ENCODE results near the gene TASOR. TPM values are rescaled to one million over a fixed set of nuclear protein-coding genes. Genes with fewer than 3 reads are reported as not detected.
"Not testable (repeated sequence)": the region's sequence is repeated elsewhere in the genome, so short reads cannot be mapped to it uniquely, and the experiment has no call there.

The TASOR gene
- polyA plus RNA-seq, 1 donor from 2014 or later, result 84.8 TPM

- H3K9me2 ChIP-seq (ENCODE audit: insufficient read depth, low read length), result no peaks in the 10 kb centered on the region
- H4K20me1 ChIP-seq (ENCODE audit: insufficient read depth), result no peaks in the 10 kb centered on the region
- H3K9ac ChIP-seq (ENCODE audit: low read length), result no peak overlapping the region
- H3K27ac ChIP-seq (ENCODE audit: low read length), result no peak overlapping the region
- no peaks in the 10 kb centered on the region for H3K79me2 ChIP-seq (replicated peaks; ENCODE audit: insufficient read depth, low read length)
- H3F3A ChIP-seq (ENCODE audit: insufficient read depth, low read length, poor library complexity, severe bottlenecking), result no peaks in the 10 kb centered on the region
- no peak overlapping the region for H2AFZ ChIP-seq (ENCODE audit: low read depth, low read length)
- no peaks in the 10 kb centered on the region for H3K9me3 ChIP-seq (ENCODE audit: low read length)
- no peak overlapping the region for H3K4me2 ChIP-seq (ENCODE audit: low read length)
- TF ChIP-seq REST (IDR thresholded peaks at IDR 0.05; ENCODE audit: borderline replicate concordance), result no peak
- TF ChIP-seq POLR2AphosphoS5 (IDR thresholded peaks at IDR 0.05), result no peak
- TF ChIP-seq EP300 (conservative IDR thresholded peaks at IDR 0.05; ENCODE audit: poor library complexity, severe bottlenecking), result no peak
- TF ChIP-seq CTCF (IDR thresholded peaks at IDR 0.05; ENCODE audit: poor library complexity, severe bottlenecking), result no peak
- TF ChIP-seq EZH2 (IDR thresholded peaks at IDR 0.05; ENCODE audit: borderline replicate concordance, insufficient read depth, low read length, poor library complexity, severe bottlenecking), result no peak
- no peak for TF ChIP-seq RAD21 (conservative IDR thresholded peaks at IDR 0.05)
- TF ChIP-seq TAF1 (IDR thresholded peaks at IDR 0.05; ENCODE audit: low read depth), result no peak
- no peak for TF ChIP-seq MXI1 (conservative IDR thresholded peaks at IDR 0.05; ENCODE audit: poor library complexity, severe bottlenecking)
- TF ChIP-seq SMC3 (conservative IDR thresholded peaks at IDR 0.05; ENCODE audit: poor library complexity), result no peak
- H3K27me3 ChIP-seq (ENCODE audit: insufficient read depth, low read depth, low read length), result no peaks in the 10 kb centered on the region
- H3K36me3 ChIP-seq (ENCODE audit: insufficient read depth, low read length), result no peaks in the 10 kb centered on the region
- H3K4me3 ChIP-seq (ENCODE audit: low read length), result no peak overlapping the region
Observed at GRCh38 chr3:56711344-56711743, 28.3 kb upstream of the TASOR start.

GRCh38 chr3:56707412-56707811, 24.3 kb upstream of the TASOR start:
- not testable (repeated sequence) for H3K9me3 ChIP-seq (ENCODE audit: low read length); H3K27ac ChIP-seq (ENCODE audit: low read length); H3K36me3 ChIP-seq (ENCODE audit: insufficient read depth, low read length); H2AFZ ChIP-seq (ENCODE audit: low read depth, low read length); H3K4me3 ChIP-seq (ENCODE audit: low read length); H3K79me2 ChIP-seq (replicated peaks; ENCODE audit: insufficient read depth, low read length); H4K20me1 ChIP-seq (ENCODE audit: insufficient read depth); H3F3A ChIP-seq (ENCODE audit: insufficient read depth, low read length, poor library complexity, severe bottlenecking); H3K4me2 ChIP-seq (ENCODE audit: low read length); H3K9ac ChIP-seq (ENCODE audit: low read length); H3K9me2 ChIP-seq (ENCODE audit: insufficient read depth, low read length); H3K27me3 ChIP-seq (ENCODE audit: insufficient read depth, low read depth, low read length)

GRCh38 chr3:56706629-56707028, 23.6 kb upstream of the TASOR start:
- no peaks in the 10 kb centered on the region for H3F3A ChIP-seq (ENCODE audit: insufficient read depth, low read length, poor library complexity, severe bottlenecking)
- H3K36me3 ChIP-seq (ENCODE audit: insufficient read depth, low read length), result no peaks in the 10 kb centered on the region
- no peak overlapping the region for H2AFZ ChIP-seq (ENCODE audit: low read depth, low read length)
- H3K79me2 ChIP-seq (replicated peaks; ENCODE audit: insufficient read depth, low read length), result no peaks in the 10 kb centered on the region
- no peak overlapping the region for H3K9ac ChIP-seq (ENCODE audit: low read length)
- no peak overlapping the region for H3K27ac ChIP-seq (ENCODE audit: low read length)
- no peaks in the 10 kb centered on the region for H3K9me3 ChIP-seq (ENCODE audit: low read length)
- TF ChIP-seq TAF1 (IDR thresholded peaks at IDR 0.05; ENCODE audit: low read depth), result no peak
- no peak for TF ChIP-seq EZH2 (IDR thresholded peaks at IDR 0.05; ENCODE audit: borderline replicate concordance, insufficient read depth, low read length, poor library complexity, severe bottlenecking)
- no peak for TF ChIP-seq RAD21 (conservative IDR thresholded peaks at IDR 0.05)
- TF ChIP-seq CTCF (IDR thresholded peaks at IDR 0.05; ENCODE audit: poor library complexity, severe bottlenecking), result no peak
- no peak for TF ChIP-seq REST (IDR thresholded peaks at IDR 0.05; ENCODE audit: borderline replicate concordance)
- TF ChIP-seq POLR2AphosphoS5 (IDR thresholded peaks at IDR 0.05), result no peak
- TF ChIP-seq EP300 (conservative IDR thresholded peaks at IDR 0.05; ENCODE audit: poor library complexity, severe bottlenecking), result no peak
- TF ChIP-seq SMC3 (conservative IDR thresholded peaks at IDR 0.05; ENCODE audit: poor library complexity), result no peak
- no peak for TF ChIP-seq MXI1 (conservative IDR thresholded peaks at IDR 0.05; ENCODE audit: poor library complexity, severe bottlenecking)
- H3K4me2 ChIP-seq (ENCODE audit: low read length), result no peak overlapping the region
- H4K20me1 ChIP-seq (ENCODE audit: insufficient read depth), result no peaks in the 10 kb centered on the region
- no peak overlapping the region for H3K4me3 ChIP-seq (ENCODE audit: low read length)
- no peaks in the 10 kb centered on the region for H3K9me2 ChIP-seq (ENCODE audit: insufficient read depth, low read length)
- no peaks in the 10 kb centered on the region for H3K27me3 ChIP-seq (ENCODE audit: insufficient read depth, low read depth, low read length)
